Transverse colon (tissue), 4 donors: Measurements from ENCODE around the gene SNX30. TPM values are rescaled to one million over a fixed set of nuclear protein-coding genes. Genes with fewer than 3 reads are reported as not detected.

Experiments
- DNase-seq: peaks from one replicate; pipeline ENCODE4 v3.0.0-alpha.2; 2019
- H3K27ac ChIP-seq, 4 donors: fragments of 200-600 bp; sonication (generic); 2 replicates each; pipeline ENCODE4 v1.5.1; 2016 to 2018; ENCODE audit warnings: inconsistent platforms in 4 of 4
- H3K27me3 ChIP-seq: fragments of 200-600 bp; sonication (generic); 2 replicates; pipeline ENCODE4 v1.5.1; 2017; ENCODE audit warnings: inconsistent platforms
- H3K36me3 ChIP-seq, 4 donors: fragments of 200-600 bp; sonication (generic); 2 replicates each; pipeline ENCODE4 v1.5.1; 2017 to 2019; ENCODE audit warnings: inconsistent platforms in 4 of 4
- H3K4me1 ChIP-seq, 4 donors: fragments of 200-600 bp; sonication (generic); 2 replicates each; pipeline ENCODE4 v1.5.1; 2017 to 2020; ENCODE audit warnings: inconsistent platforms in 4 of 4
- H3K4me3 ChIP-seq, 4 donors: fragments of 200-600 bp; sonication (generic); 1 replicate in 1 of 4; 2 replicates in 3 of 4; pipeline versions ENCODE4 v1.5.1 to v1.6.1; 2017 to 2019; ENCODE audit warnings: inconsistent platforms in 4 of 4
- H3K9me3 ChIP-seq, 2 donors: fragments of 200-600 bp; sonication (generic); 2 replicates each; pipeline ENCODE4 v1.5.1; 2017 to 2019; ENCODE audit warnings: inconsistent platforms in 2 of 2
- EP300 ChIP-seq: sonication (generic); formaldehyde crosslinking; IDR thresholded peaks from one replicate; pipeline ENCODE4 v1.6.1; 2017; ENCODE audit warnings: antibody characterized with exemption, low read depth
- POLR2A ChIP-seq: fragments of 450-650 bp; IDR thresholded peaks from one replicate; pipeline ENCODE4 v1.6.1; 2016; ENCODE audit warnings: antibody characterized with exemption, mild to moderate bottlenecking, moderate library complexity
- POLR2AphosphoS5 ChIP-seq, 3 donors: sonication (generic); formaldehyde crosslinking; IDR thresholded peaks; one replicate each; pipeline ENCODE4 v1.6.1; 2016; ENCODE audit warnings: antibody characterized with exemption in 3 of 3
- WGBS, 2 donors: methylation state at CpG; one replicate each; pipeline ENCODE4 v1.1.5; 2018; ENCODE audit warnings: low coverage in 1 of 2; 5-methylcytosine and 5-hydroxymethylcytosine counted together
- in situ Hi-C, 4 donors: fragments of 200-750 bp; cut with MboI; loops; one replicate each; pipeline versions ENCODE4 v1.15.0 to v1.15.1; 2017; ENCODE audit warnings: low sequenced_read_pairs in 3 of 4, low pct_ligation_motif_present in 1 of 4, low pct_unique_long_range_greater_than_20kb in 1 of 4
- intact Hi-C: fragments of 100-400 bp; cut with DNase I; formaldehyde crosslinking; loops from one replicate; pipeline ENCODE4 v1.15.1; 2023; ENCODE audit warnings: low total_unique reads
- total RNA-seq, 4 donors: library from RNA; depleted of rRNA; stranded (reverse); fragments of >200 nt; gene quantifications; one replicate each; pipeline ENCODE4 v1.1.0, GENCODE V29; 2016
- TF ChIP-seq, protein P1 (sequence below), 5 experiments: fragments of 200-600 bp in 3 of 5; fragments of 450-650 bp in 2 of 5; sonication (generic) in 3 of 5; IDR thresholded peaks; 1 replicate in 2 of 5; 2 replicates in 3 of 5; pipeline ENCODE4 v1.5.1; 2016 to 2017; ENCODE audit warnings: antibody characterized with exemption in 5 of 5, inconsistent platforms in 3 of 5, mild to moderate bottlenecking in 2 of 5, moderate library complexity in 1 of 5

SNX30 gene
- total RNA-seq, 4 donors from 2014 or later = 15.7 to 46.4 (median 45.7) TPM

DNA sequence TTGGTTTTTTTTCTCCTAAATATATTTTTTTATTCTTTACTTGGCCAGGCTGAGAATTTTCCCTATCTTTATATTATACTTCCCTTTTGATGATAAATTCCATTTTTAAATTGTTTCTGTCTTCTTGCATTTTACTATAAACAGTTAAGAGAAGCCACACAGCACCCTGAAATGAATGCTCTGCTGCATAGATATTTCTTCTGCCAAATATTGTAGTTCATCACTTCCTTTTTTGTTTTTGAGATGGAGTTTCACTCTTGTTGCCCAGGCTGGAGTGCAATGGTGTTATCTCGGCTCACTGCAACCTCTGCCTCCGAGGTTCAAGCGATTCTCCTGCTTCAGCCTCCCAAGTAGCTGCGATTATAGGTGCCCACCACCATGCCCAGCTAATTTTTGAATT is 24.1 kb upstream of the SNX30 start:
- Histone ChIP-seq H3K4me3 (no peak overlapping the region), H3K27me3 (no peaks in the 10 kb centered on the region), H3K36me3 (no peaks in the 10 kb centered on the region), H3K27ac (no peak overlapping the region), H3K4me1 (peaks cover 0 to under 1% (median 0%) of the 10 kb centered on the region in 4 donors), H3K9me3 (no peaks in the 10 kb centered on the region)
- in situ Hi-C loops (no loop called here), intact Hi-C loops (no loop called here)
- 94% methylated on average over 4 of the region's 4 CpGs; no CpG with 5 or more reads in 1 of the 2 donors for WGBS, 2 donors
- DNase-seq = no peak
- TF ChIP-seq EP300 (no peak), POLR2A (no peak), POLR2AphosphoS5 (IDR thresholded peaks at IDR 0.05) (no peak)
- TF ChIP-seq, protein P1, sequence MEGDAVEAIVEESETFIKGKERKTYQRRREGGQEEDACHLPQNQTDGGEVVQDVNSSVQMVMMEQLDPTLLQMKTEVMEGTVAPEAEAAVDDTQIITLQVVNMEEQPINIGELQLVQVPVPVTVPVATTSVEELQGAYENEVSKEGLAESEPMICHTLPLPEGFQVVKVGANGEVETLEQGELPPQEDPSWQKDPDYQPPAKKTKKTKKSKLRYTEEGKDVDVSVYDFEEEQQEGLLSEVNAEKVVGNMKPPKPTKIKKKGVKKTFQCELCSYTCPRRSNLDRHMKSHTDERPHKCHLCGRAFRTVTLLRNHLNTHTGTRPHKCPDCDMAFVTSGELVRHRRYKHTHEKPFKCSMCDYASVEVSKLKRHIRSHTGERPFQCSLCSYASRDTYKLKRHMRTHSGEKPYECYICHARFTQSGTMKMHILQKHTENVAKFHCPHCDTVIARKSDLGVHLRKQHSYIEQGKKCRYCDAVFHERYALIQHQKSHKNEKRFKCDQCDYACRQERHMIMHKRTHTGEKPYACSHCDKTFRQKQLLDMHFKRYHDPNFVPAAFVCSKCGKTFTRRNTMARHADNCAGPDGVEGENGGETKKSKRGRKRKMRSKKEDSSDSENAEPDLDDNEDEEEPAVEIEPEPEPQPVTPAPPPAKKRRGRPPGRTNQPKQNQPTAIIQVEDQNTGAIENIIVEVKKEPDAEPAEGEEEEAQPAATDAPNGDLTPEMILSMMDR (IDR thresholded peaks at IDR 0.05) = no peak

DNA sequence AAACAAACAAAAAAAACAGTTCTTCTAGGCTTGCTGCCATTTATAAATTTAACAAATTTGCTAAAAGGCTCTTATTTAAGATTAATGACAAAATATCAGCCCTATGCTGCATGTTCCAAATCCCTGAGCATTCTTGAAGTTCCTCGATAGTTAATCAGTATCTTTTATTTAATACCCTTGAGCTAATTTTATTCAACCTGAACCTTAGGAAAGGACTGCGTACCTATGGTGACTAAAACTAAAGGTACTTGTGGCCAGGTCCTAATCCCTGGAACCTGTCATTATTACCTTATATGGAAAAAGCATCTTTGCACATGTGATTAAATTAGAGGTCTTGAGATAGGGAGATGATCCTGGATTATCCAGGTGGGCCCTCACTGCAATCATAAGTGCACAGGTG is 22.2 kb upstream of the SNX30 start:
- TF ChIP-seq POLR2A (no peak), EP300 (no peak), POLR2AphosphoS5 (IDR thresholded peaks at IDR 0.05) (no peak)
- TF ChIP-seq, protein P1 (IDR thresholded peaks at IDR 0.05) = no peak
- Histone ChIP-seq H3K4me1 (peaks cover 0 to 7% (median 3%) of the 10 kb centered on the region in 4 donors), H3K27me3 (no peaks in the 10 kb centered on the region), H3K4me3 (no peak overlapping the region), H3K36me3 (no peaks in the 10 kb centered on the region), H3K9me3 (no peaks in the 10 kb centered on the region), H3K27ac (no peak overlapping the region)
- intact Hi-C loops (no loop called here), in situ Hi-C loops (no loop called here)
- no peak for DNase-seq
- WGBS, 2 donors = 89 to 98% methylated on average over 2 of the region's 2 CpGs

DNA sequence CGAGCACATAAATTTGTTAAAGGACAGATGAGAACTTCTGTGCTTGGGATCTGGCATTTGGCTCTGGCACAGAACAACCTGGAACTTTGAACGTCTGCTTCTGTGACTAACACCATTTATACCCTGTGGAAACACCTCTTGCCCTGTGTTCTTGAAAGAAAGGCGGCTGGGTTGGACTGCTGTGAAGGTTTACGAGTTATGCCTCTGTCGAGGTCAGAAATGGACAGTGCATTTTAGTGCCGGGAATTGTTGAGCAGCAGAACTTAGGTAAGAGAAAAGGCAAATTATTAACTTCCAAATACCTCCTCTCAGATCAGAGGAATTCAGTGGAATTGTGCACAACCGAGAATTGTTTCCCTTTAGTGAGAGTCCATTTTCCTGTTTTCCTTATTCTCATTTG is 18.6 kb upstream of the SNX30 start:
- in situ Hi-C loops = no loop called here
- peak overlapping the region in 3 of 4 donors; percentile 42 to 65 (median 60) for H3K27ac ChIP-seq

DNA sequence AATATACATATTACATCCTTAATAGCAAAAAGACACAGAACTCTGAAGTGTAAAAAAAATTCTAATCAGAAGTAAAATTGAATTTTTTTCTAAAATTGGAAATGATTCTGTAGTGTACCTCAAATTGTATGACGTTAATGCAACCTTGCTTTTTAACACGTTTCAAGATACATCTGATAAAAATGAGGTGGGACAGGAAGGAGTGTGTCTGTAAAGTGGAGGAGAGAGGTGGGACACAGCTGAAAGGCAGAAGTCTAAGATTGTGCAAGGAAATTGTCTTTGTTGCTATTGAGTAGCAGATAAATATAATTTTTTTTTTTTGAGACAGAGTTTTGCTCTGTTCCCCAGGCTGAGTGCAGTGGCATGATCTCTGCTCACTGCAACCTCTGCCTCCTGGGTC is 15.7 kb upstream of the SNX30 start:
- 70% methylated on average over 2 of the region's 2 CpGs for WGBS, 2 donors

More for the DNA sequence above, 18.6 kb upstream of the SNX30 start:
- 48 to 67% methylated on average over 2 to 7 of the region's 7 CpGs for WGBS, 2 donors
- TF ChIP-seq, protein P1 (IDR thresholded peaks at IDR 0.05) = no peak
- TF ChIP-seq POLR2AphosphoS5 (IDR thresholded peaks at IDR 0.05) = peak in 2 of 3 donors; percentile 14 to 41
- Histone ChIP-seq H3K9me3 (no peaks in the 10 kb centered on the region), H3K4me1 (peaks cover 0 to 14% (median 4%) of the 10 kb centered on the region in 4 donors), H3K4me3 (no peak overlapping the region), H3K27me3 (no peaks in the 10 kb centered on the region), H3K36me3 (no peaks in the 10 kb centered on the region)
- DNase-seq = peak; percentile 60
- intact Hi-C loops = no loop called here

More for the DNA sequence above, 15.7 kb upstream of the SNX30 start:
- TF ChIP-seq, protein P1 (IDR thresholded peaks at IDR 0.05) = no peak
- in situ Hi-C loops = no loop called here
- no peaks in the 10 kb centered on the region for H3K27me3 ChIP-seq
- intact Hi-C loops = no loop called here
- H3K9me3 ChIP-seq = no peaks in the 10 kb centered on the region
- H3K27ac ChIP-seq = no peak overlapping the region
- no peak for DNase-seq
- H3K4me3 ChIP-seq = no peak overlapping the region
- no peaks in the 10 kb centered on the region for H3K36me3 ChIP-seq
- peaks cover 0 to 26% (median 10%) of the 10 kb centered on the region in 4 donors for H3K4me1 ChIP-seq
